ENCODE results near the gene EFCAB5. TPM values are rescaled to one million over a fixed set of nuclear protein-coding genes. Genes with fewer than 3 reads are reported as not detected.

The EFCAB5 gene
- total and polyA plus RNA-seq, 2 of the 8 experiments (the other 6 are each of a cell fraction or from before 2014, with no cell fraction given), result 0.05 to 0.34 TPM

GRCh38 chr17:30002088-30002487 is 60.7 kb downstream of the EFCAB5 start (continued):
- TF ChIP-seq EP300 (IDR thresholded peaks at IDR 0.05; ENCODE audit: borderline replicate concordance in 1 of 2, low read depth in 2 of 2, low read length in 2 of 2) (no peak), BCL11A (IDR thresholded peaks at IDR 0.05; ENCODE audit: low read depth in 2 of 2, low read length in 2 of 2) (no peak), CTBP2 (IDR thresholded peaks at IDR 0.05; ENCODE audit: borderline replicate concordance, insufficient read depth, insufficient read length, low read length) (no peak), GTF2F1 (IDR thresholded peaks at IDR 0.05; ENCODE audit: borderline replicate concordance, low read depth, low read length) (no peak), SIN3A (conservative IDR thresholded peaks at IDR 0.05 in 1 of 2, IDR thresholded peaks at IDR 0.05 in 1 of 2; ENCODE audit: low read depth in 1 of 2, low read length in 2 of 2) (no peak), POLR2AphosphoS5 (IDR thresholded peaks at IDR 0.05; ENCODE audit: low read depth, low read length) (no peak)
